T47D (cell line): ENCODE measurements around the gene S100A4.
A peak's percentile ranks its signal among the peaks of the same experiment; 100 is the strongest.
"Not testable (repeated sequence)": the region's sequence is repeated elsewhere in the genome, so short reads cannot be mapped to it uniquely, and the experiment has no call there.

Experiments
- DNase-seq, 2 experiments: peaks; one replicate each; pipeline versions ENCODE4 v3.0.0 to v3.0.0-alpha.2; 2011 to 2012; ENCODE audit warnings: low read depth in 1 of 2, low spot score in 1 of 2
- JUND ChIP-seq: IDR thresholded peaks from 2 replicates; pipeline ENCODE4 v1.6.1; 2012; ENCODE audit warnings: low read depth
- in situ Hi-C: cut with HindIII; loops from 2 replicates; pipeline ENCODE4 v1.10.0; 2016; ENCODE audit warnings: low sequenced_read_pairs, low pct_unique_long_range_greater_than_20kb

The S100A4 gene

GRCh38 chr1:153545067-153546055 lies at the start of gene S100A4:
Gene S100A4 (minus strand): TSS chr1:153545806. CDS start chr1:153544794, 1,012 bp downstream.
- in situ Hi-C loops: no loop called here
- peak; percentile 92 to 98 for DNase-seq
- no peak for TF ChIP-seq JUND

GRCh38 chr1:153592748-153593147 lies 47.1 kb upstream of the S100A4 start:
- no peak for DNase-seq
- no peak for TF ChIP-seq JUND
- in situ Hi-C loops: no loop called here

- no peak for TF ChIP-seq JUND
- in situ Hi-C loops: no loop called here
- DNase-seq: no peak
These were observed 42.9 kb upstream of the S100A4 start for GRCh38 chr1:153588482-153588881.

- DNase-seq, in situ Hi-C loops: not testable (repeated sequence)
These were observed 42.4 kb upstream of the S100A4 start for GRCh38 chr1:153588033-153588432.

- in situ Hi-C loops: no loop called here
- DNase-seq: no peak
- TF ChIP-seq JUND: no peak
These were observed 41.7 kb upstream of the S100A4 start for GRCh38 chr1:153587314-153587713.

GRCh38 chr1:153586347-153586746 lies 40.7 kb upstream of the S100A4 start:
- in situ Hi-C loops: no loop called here
- TF ChIP-seq JUND: no peak
- no peak for DNase-seq

- TF ChIP-seq JUND: no peak
- in situ Hi-C loops: no loop called here
These were observed 39.4 kb upstream of the S100A4 start for GRCh38 chr1:153585006-153585405.

GRCh38 chr1:153583976-153584375 lies 38.4 kb upstream of the S100A4 start:
- TF ChIP-seq JUND: no peak
- DNase-seq: no peak
- in situ Hi-C loops: no loop called here

More at GRCh38 chr1:153585006-153585405, 39.4 kb upstream of the S100A4 start:
- DNase-seq: no peak

- in situ Hi-C loops, DNase-seq: not testable (repeated sequence)
These were observed 37.9 kb upstream of the S100A4 start for GRCh38 chr1:153583514-153583913.

- in situ Hi-C loops, DNase-seq: not testable (repeated sequence)
These were observed 37.2 kb upstream of the S100A4 start for GRCh38 chr1:153582836-153583235.

- DNase-seq: no peak
- in situ Hi-C loops: no loop called here
- TF ChIP-seq JUND: no peak
These were observed 33.3 kb upstream of the S100A4 start for GRCh38 chr1:153578936-153579335.

GRCh38 chr1:153578490-153578889 lies 32.9 kb upstream of the S100A4 start:
- in situ Hi-C loops: no loop called here
- no peak for TF ChIP-seq JUND
- no peak for DNase-seq

GRCh38 chr1:153577624-153578051 lies 32.0 kb upstream of the S100A4 start:
- TF ChIP-seq JUND: no peak
- in situ Hi-C loops: no loop called here
- DNase-seq: no peak
